ENCODE measurements around the gene RBM18. TPM values are rescaled to one million over a fixed set of nuclear protein-coding genes. Genes with fewer than 3 reads are reported as not detected.

Gene RBM18
- total and polyA plus RNA-seq, 2 of the 4 experiments (the other 2 are of a cell fraction), result 8.4 to 15.6 TPM

GRCh38 chr9:122277285-122277897 is 12.8 kb upstream of the RBM18 start:
- Histone ChIP-seq H2AK5ac (ENCODE audit: low read depth, low read length) (no peak overlapping the region), H4K8ac (ENCODE audit: low read depth in 2 of 2, low read length in 2 of 2) (no peak overlapping the region), H3K27me3 (ENCODE audit: control insufficient read depth, insufficient read depth, low read length) (no peaks in the 10 kb centered on the region), H3K23ac (ENCODE audit: low read depth, low read length) (no peak overlapping the region), H3K4me2 (ENCODE audit: low read depth, low read length) (no peak overlapping the region), H3K14ac (replicated peaks; ENCODE audit: low read depth, low read length) (no peak overlapping the region), H3K36me3 (ENCODE audit: control insufficient read depth, insufficient read depth, low read length) (peaks cover 10% of the 10 kb centered on the region), H3K9me1 (ENCODE audit: insufficient read depth, low read length) (no peaks in the 10 kb centered on the region), H3K4ac (ENCODE audit: low read depth, low read length) (no peak overlapping the region), H3K9ac (ENCODE audit: low read depth, low read length) (no peak overlapping the region), H3K9me3 (ENCODE audit: control insufficient read depth, insufficient read depth, low read length) (peaks cover 9% of the 10 kb centered on the region), H4K91ac (ENCODE audit: insufficient read depth, low read depth, low read length) (no peak overlapping the region), H4K20me1 (ENCODE audit: insufficient read depth, low read length) (no peaks in the 10 kb centered on the region; the same call in 1 of the 2 replicates), H2AFZ (replicated peaks; ENCODE audit: low read length, poor library complexity) (no peak overlapping the region), H3K56ac (ENCODE audit: extremely low read depth, insufficient read depth, low read length) (no peak overlapping the region), H3K18ac (ENCODE audit: low read depth, low read length) (no peak overlapping the region), H2BK5ac (ENCODE audit: low read depth, low read length, poor library complexity, severe bottlenecking) (no peak overlapping the region), H2BK15ac (ENCODE audit: low read depth, low read length) (no peak overlapping the region), H2BK20ac (ENCODE audit: low read depth, low read length) (no peak overlapping the region), H3K79me1 (ENCODE audit: low read depth in 1 of 2, low read length in 2 of 2) (peaks cover 26 to 35% of the 10 kb centered on the region in 2 experiments), H3K4me3 (ENCODE audit: insufficient read depth, low read depth, low read length) (no peak overlapping the region), H2AK9ac (replicated peaks; ENCODE audit: low read depth, low read length, poor library complexity) (no peak overlapping the region), H2BK120ac (ENCODE audit: low read depth, low read length) (no peak overlapping the region), H4K5ac (ENCODE audit: low read depth, low read length) (no peak overlapping the region), H3K27ac (ENCODE audit: insufficient read depth, low read length) (no peak overlapping the region), H3K4me1 (ENCODE audit: control insufficient read depth, insufficient read depth, low read length) (peaks cover 3% of the 10 kb centered on the region; the same call in 1 of the 2 replicates)
- ATAC-seq (ENCODE audit: low read depth), result no peak
- no TSS peak for BruUV-seq (replicated peaks)
- CTCF ChIA-PET, result interaction anchor here (0.7 kb wide), 1 partner anchor 124 kb away, joined by 5 read pairs; no protein-coding TSS in a partner anchor
- dilution Hi-C loops (cut with HindIII; ENCODE audit: low sequenced_read_pairs, unreplicated experiment), result no loop called here
- TF ChIP-seq NFE2L2 (IDR thresholded peaks at IDR 0.05; ENCODE audit: low read depth, low read length) (no peak), MXI1 (IDR thresholded peaks at IDR 0.05; ENCODE audit: borderline replicate concordance, low read depth, low read length) (no peak), RFX5 (IDR thresholded peaks at IDR 0.05; ENCODE audit: low read depth, low read length) (no peak), BHLHE40 (IDR thresholded peaks at IDR 0.05; ENCODE audit: low read depth, low read length) (no peak), POLR2A (IDR thresholded peaks at IDR 0.05; ENCODE audit: low read depth, low read length) (no peak), FOS (IDR thresholded peaks at IDR 0.05; ENCODE audit: low read depth, low read length) (no peak), MAZ (IDR thresholded peaks at IDR 0.05; ENCODE audit: borderline replicate concordance, low read depth, low read length) (no peak), CHD1 (IDR thresholded peaks at IDR 0.05; ENCODE audit: low read depth, low read length) (no peak), SMC3 (IDR thresholded peaks at IDR 0.05; ENCODE audit: low read depth, low read length) (no peak), RCOR1 (IDR thresholded peaks at IDR 0.05; ENCODE audit: insufficient replicate concordance, low read length) (no peak), CEBPB (IDR thresholded peaks at IDR 0.05; ENCODE audit: low read depth, low read length) (no peak)
- TF ChIP-seq, protein P1, sequence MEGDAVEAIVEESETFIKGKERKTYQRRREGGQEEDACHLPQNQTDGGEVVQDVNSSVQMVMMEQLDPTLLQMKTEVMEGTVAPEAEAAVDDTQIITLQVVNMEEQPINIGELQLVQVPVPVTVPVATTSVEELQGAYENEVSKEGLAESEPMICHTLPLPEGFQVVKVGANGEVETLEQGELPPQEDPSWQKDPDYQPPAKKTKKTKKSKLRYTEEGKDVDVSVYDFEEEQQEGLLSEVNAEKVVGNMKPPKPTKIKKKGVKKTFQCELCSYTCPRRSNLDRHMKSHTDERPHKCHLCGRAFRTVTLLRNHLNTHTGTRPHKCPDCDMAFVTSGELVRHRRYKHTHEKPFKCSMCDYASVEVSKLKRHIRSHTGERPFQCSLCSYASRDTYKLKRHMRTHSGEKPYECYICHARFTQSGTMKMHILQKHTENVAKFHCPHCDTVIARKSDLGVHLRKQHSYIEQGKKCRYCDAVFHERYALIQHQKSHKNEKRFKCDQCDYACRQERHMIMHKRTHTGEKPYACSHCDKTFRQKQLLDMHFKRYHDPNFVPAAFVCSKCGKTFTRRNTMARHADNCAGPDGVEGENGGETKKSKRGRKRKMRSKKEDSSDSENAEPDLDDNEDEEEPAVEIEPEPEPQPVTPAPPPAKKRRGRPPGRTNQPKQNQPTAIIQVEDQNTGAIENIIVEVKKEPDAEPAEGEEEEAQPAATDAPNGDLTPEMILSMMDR (conservative IDR thresholded peaks at IDR 0.05; ENCODE audit: low read depth, low read length), result no peak
- TF ChIP-seq, protein P2, sequence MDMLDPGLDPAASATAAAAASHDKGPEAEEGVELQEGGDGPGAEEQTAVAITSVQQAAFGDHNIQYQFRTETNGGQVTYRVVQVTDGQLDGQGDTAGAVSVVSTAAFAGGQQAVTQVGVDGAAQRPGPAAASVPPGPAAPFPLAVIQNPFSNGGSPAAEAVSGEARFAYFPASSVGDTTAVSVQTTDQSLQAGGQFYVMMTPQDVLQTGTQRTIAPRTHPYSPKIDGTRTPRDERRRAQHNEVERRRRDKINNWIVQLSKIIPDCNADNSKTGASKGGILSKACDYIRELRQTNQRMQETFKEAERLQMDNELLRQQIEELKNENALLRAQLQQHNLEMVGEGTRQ (IDR thresholded peaks at IDR 0.05; ENCODE audit: low read depth, low read length), result no peak
- TF ChIP-seq, protein P3, sequence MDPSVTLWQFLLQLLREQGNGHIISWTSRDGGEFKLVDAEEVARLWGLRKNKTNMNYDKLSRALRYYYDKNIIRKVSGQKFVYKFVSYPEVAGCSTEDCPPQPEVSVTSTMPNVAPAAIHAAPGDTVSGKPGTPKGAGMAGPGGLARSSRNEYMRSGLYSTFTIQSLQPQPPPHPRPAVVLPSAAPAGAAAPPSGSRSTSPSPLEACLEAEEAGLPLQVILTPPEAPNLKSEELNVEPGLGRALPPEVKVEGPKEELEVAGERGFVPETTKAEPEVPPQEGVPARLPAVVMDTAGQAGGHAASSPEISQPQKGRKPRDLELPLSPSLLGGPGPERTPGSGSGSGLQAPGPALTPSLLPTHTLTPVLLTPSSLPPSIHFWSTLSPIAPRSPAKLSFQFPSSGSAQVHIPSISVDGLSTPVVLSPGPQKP (IDR thresholded peaks at IDR 0.05; ENCODE audit: borderline replicate concordance, low read depth, low read length), result no peak
- POLR2A ChIA-PET (ENCODE audit: unreplicated experiment), result no interaction called here
- intact Hi-C loops (cut with micrococcal nuclease), result no loop called here
- no peak for DNase-seq
- in situ Hi-C loops (cut with MboI; ENCODE audit: low sequenced_read_pairs), result no loop called here
- no CpG with 5 or more reads among the region's 10 CpGs for WGBS, 2 experiments (ENCODE audit: extremely low coverage in 2 of 2, insufficient read length in 1 of 2)

Data from IMR-90 (cell line).